ENCODE data around the gene GSTO1.
A peak's percentile ranks its signal among the peaks of the same experiment; 100 is the strongest.

GSTO1 gene

DNA sequence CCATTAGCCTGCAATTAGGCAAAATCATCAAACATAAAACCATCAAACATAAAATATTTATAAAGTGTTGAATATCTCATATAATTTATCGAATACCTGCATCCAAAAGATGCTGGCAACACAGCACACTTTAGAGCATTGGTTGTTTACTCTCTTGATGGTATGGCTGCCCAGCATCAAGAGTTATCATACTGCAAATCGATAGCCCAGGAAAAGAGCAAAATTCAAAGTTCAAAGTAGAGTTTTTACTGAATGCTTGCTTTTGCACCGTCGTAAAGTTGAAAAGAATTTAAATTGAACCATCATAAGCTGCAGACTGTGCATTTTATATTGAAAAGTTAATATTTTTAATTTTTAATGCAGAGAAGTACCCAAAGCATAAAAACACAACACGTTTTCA, 10.1 kb downstream of the GSTO1 start:
- H3K9ac ChIP-seq (ENCODE audit: low read length), result no peak overlapping the region
- no peak overlapping the region for H3K4me3 ChIP-seq (ENCODE audit: low read depth in 1 of 2, low read length in 2 of 2)
- H3K27ac ChIP-seq (ENCODE audit: low read depth, low read length), result no peak overlapping the region
- no peaks in the 10 kb centered on the region for H3K27me3 ChIP-seq (ENCODE audit: control insufficient read depth in 1 of 2, insufficient read depth in 2 of 2, low read length in 2 of 2)
- H3K36me3 ChIP-seq (ENCODE audit: insufficient read depth, low read length), result peaks cover 49% of the 10 kb centered on the region
- H3K9me3 ChIP-seq (ENCODE audit: low read length), result no peaks in the 10 kb centered on the region
- H3K4me1 ChIP-seq (ENCODE audit: insufficient read depth, low read length), result peaks cover 19% of the 10 kb centered on the region

DNA sequence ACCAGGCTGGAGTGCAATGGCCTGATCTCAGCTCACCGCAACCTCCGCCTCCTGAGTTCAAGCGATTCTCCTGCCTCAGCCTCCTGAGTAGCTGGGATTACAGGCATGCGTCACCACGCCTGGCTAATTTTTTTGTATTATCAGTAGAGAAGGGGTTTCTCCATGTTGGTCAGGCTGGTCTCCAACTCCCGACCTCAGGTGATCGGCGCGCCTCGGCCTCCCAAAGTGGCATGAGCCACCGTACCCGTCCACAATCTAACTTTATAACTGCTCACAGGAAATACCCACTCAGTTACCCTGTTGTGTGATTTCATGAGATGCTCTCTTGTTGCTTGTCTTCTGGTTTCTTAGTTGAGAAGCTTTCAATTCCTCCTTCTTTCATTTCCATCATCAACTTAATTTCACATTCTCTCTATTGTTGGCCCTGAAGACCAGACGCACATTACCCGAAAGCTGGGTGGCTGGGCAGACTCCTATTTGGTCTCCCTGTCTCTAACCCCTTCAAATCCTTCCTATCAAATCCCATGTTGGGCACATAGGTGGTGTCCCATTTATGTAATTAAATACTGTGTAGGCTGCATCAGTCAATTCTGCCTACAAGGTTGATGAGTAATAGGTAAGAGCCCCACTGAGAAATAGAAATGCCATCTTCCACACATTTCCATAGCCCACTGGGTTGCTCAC, 13.2 kb downstream of the GSTO1 start:
- peaks cover 19% of the 10 kb centered on the region for H3K36me3 ChIP-seq (ENCODE audit: insufficient read depth, low read length)
- peaks cover 12% of the 10 kb centered on the region for H3K4me1 ChIP-seq (ENCODE audit: insufficient read depth, low read length)
- H3K9me3 ChIP-seq (ENCODE audit: low read length), result no peaks in the 10 kb centered on the region
- peak overlapping the region; percentile 71 for H3K9ac ChIP-seq (ENCODE audit: low read length)
- H3K27me3 ChIP-seq (ENCODE audit: control insufficient read depth in 1 of 2, insufficient read depth in 2 of 2, low read length in 2 of 2), result no peaks in the 10 kb centered on the region
- peak overlapping the region in 1 of 2 donors; percentile 85 for H3K4me3 ChIP-seq (ENCODE audit: low read depth in 1 of 2, low read length in 2 of 2)
- H3K27ac ChIP-seq (ENCODE audit: low read depth, low read length), result no peak overlapping the region

DNA sequence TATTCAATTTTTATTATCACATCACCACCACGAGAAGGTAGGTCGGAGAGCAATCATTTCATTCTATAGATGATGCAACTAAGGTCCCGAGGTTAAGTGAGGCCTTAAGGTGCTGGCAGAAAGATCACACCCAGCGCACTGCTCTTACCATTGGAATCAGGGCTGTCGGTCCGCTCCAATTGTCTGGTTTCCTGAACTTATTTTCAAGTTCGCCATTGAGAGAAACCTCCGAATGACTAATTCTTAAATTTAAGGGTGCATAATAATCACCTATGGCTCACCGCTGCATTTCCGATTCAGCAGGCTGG, 13.7 kb downstream of the GSTO1 start:
- Histone ChIP-seq H3K36me3 (ENCODE audit: insufficient read depth, low read length) (peaks cover 14% of the 10 kb centered on the region), H3K4me3 (ENCODE audit: low read depth in 1 of 2, low read length in 2 of 2) (peak overlapping the region; percentile 85 to 96), H3K9me3 (ENCODE audit: low read length) (no peaks in the 10 kb centered on the region), H3K4me1 (ENCODE audit: insufficient read depth, low read length) (peaks cover 12% of the 10 kb centered on the region), H3K9ac (ENCODE audit: low read length) (peak overlapping the region; percentile 71), H3K27ac (ENCODE audit: low read depth, low read length) (peak overlapping the region; percentile 94), H3K27me3 (ENCODE audit: control insufficient read depth in 1 of 2, insufficient read depth in 2 of 2, low read length in 2 of 2) (no peaks in the 10 kb centered on the region)

- H3K4me1 ChIP-seq (ENCODE audit: insufficient read depth, low read length), result peaks cover 12% of the 10 kb centered on the region
- no peaks in the 10 kb centered on the region for H3K9me3 ChIP-seq (ENCODE audit: low read length)
- H3K9ac ChIP-seq (ENCODE audit: low read length), result peak within 1 kb of the TSS; percentile 77
- H3K36me3 ChIP-seq (ENCODE audit: insufficient read depth, low read length), result peaks cover 11% of the 10 kb centered on the region
- H3K27ac ChIP-seq (ENCODE audit: low read depth, low read length), result peak within 1 kb of the TSS; percentile 94
- peak within 1 kb of the TSS; percentile 85 to 96 for H3K4me3 ChIP-seq (ENCODE audit: low read depth in 1 of 2, low read length in 2 of 2)
- H3K27me3 ChIP-seq (ENCODE audit: control insufficient read depth in 1 of 2, insufficient read depth in 2 of 2, low read length in 2 of 2), result peaks cover 0 to 2% of the 10 kb centered on the region in 2 donors
Measured at GRCh38 chr10:104268713-104269645, 14.3 kb downstream of the GSTO1 start, which contains the start of gene GSTO2. Gene GSTO2 (plus strand): TSS chr10:104269184. CDS start chr10:104274916, 5,732 bp downstream.

- Histone ChIP-seq H3K9ac (ENCODE audit: low read length) (no peak overlapping the region), H3K27ac (ENCODE audit: low read depth, low read length) (no peak overlapping the region), H3K27me3 (ENCODE audit: control insufficient read depth in 1 of 2, insufficient read depth in 2 of 2, low read length in 2 of 2) (peaks cover 7 to 18% of the 10 kb centered on the region in 2 donors), H3K9me3 (ENCODE audit: low read length) (no peaks in the 10 kb centered on the region), H3K36me3 (ENCODE audit: insufficient read depth, low read length) (no peaks in the 10 kb centered on the region), H3K4me3 (ENCODE audit: low read depth in 1 of 2, low read length in 2 of 2) (no peak overlapping the region), H3K4me1 (ENCODE audit: insufficient read depth, low read length) (peaks cover 12% of the 10 kb centered on the region)
Measured at GRCh38 chr10:104273286-104273685, 18.6 kb downstream of the GSTO1 start.

DNA sequence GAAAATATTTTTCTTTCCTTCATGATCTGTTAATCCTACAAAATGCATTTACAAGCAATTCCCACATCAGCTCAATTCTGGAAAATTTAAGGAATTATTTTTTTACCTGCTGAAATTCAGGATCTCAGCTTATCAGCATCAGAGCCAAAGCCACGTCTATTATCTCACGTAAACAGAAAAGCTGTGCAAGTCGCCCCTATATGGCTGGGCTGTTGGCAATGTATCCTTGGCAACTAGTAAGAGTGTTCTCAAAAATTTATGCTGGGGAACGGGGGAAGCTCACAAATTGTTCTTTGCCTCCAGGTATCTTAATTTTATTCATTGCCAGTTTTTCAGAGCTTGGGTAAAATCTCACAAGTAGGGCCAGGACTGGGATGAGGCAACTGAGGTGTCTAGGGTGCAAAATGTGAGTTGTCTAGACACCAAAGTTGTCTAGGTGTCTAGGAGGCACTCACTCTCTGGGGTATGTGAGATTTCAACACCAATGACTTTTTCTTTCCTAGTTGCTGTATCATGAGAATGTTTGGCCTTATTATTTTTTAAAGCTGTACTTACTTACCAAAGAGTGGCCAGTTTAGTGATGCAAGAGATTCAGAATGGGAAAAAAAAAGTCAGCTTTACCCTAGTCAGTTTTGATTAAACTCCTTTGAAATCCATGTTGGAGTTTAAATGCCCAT, 19.3 kb downstream of the GSTO1 start:
- Histone ChIP-seq H3K27ac (ENCODE audit: low read depth, low read length) (no peak overlapping the region), H3K4me1 (ENCODE audit: insufficient read depth, low read length) (peaks cover 11% of the 10 kb centered on the region), H3K9ac (ENCODE audit: low read length) (no peak overlapping the region), H3K36me3 (ENCODE audit: insufficient read depth, low read length) (no peaks in the 10 kb centered on the region), H3K27me3 (ENCODE audit: control insufficient read depth in 1 of 2, insufficient read depth in 2 of 2, low read length in 2 of 2) (peaks cover 7 to 18% of the 10 kb centered on the region in 2 donors), H3K9me3 (ENCODE audit: low read length) (no peaks in the 10 kb centered on the region), H3K4me3 (ENCODE audit: low read depth in 1 of 2, low read length in 2 of 2) (no peak overlapping the region)

DNA sequence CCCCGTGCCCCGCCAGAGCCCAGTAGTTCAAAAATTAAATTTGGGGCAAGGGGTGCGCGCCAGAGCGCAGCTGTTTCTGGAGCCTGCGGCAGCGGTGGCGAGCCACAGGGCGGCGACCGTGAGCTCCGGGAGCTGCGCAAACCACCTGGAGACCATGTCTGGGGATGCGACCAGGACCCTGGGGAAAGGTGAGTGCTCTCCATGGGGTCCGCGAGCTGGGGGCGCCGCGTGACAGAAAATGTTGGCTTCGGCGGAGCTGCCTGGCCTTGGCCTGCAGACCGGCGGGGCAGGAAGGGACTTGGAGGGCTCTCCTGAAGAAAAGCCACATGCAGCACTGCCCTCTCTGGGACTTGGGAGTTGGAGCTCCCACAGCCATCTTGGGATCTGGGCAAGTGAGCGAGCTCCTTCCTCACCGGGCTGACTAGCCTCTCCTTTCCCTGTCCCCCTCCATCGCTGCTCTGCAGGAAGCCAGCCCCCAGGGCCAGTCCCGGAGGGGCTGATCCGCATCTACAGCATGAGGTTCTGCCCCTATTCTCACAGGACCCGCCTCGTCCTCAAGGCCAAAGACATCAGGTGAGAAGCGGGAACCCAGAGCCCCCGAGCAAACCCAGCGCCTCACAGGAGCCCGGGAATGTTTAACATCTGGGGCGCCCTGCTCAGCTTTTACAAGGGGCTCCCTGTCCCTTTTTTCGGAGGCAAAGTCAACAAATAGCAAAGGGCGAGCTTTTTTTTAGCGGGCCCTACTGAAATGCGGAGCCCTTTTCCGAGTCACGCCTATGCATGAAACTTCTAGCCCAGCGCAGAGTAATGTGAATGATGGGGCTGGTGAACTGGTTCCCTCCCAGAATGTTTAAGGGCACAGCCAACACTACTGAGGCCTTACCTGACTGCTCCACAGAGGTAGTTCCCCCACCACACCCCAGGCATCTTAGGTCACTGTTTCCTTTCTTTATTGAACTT, 20.4 kb downstream of the GSTO1 start:
- Histone ChIP-seq H3K36me3 (ENCODE audit: insufficient read depth, low read length) (no peaks in the 10 kb centered on the region), H3K4me3 (ENCODE audit: low read depth in 1 of 2, low read length in 2 of 2) (no peak overlapping the region), H3K27ac (ENCODE audit: low read depth, low read length) (no peak overlapping the region), H3K27me3 (ENCODE audit: control insufficient read depth in 1 of 2, insufficient read depth in 2 of 2, low read length in 2 of 2) (peaks cover 7 to 18% of the 10 kb centered on the region in 2 donors), H3K9ac (ENCODE audit: low read length) (no peak overlapping the region), H3K9me3 (ENCODE audit: low read length) (no peaks in the 10 kb centered on the region), H3K4me1 (ENCODE audit: insufficient read depth, low read length) (peaks cover 5% of the 10 kb centered on the region)

GRCh38 chr10:104276192-104276591, 21.5 kb downstream of the GSTO1 start:
- Histone ChIP-seq H3K36me3 (ENCODE audit: insufficient read depth, low read length) (no peaks in the 10 kb centered on the region), H3K27ac (ENCODE audit: low read depth, low read length) (no peak overlapping the region), H3K4me3 (ENCODE audit: low read depth in 1 of 2, low read length in 2 of 2) (no peak overlapping the region), H3K4me1 (ENCODE audit: insufficient read depth, low read length) (peaks cover 5% of the 10 kb centered on the region), H3K9me3 (ENCODE audit: low read length) (no peaks in the 10 kb centered on the region), H3K27me3 (ENCODE audit: control insufficient read depth in 1 of 2, insufficient read depth in 2 of 2, low read length in 2 of 2) (peaks cover 7 to 18% of the 10 kb centered on the region in 2 donors), H3K9ac (ENCODE audit: low read length) (no peak overlapping the region)

GRCh38 chr10:104277785-104278184, 23.1 kb downstream of the GSTO1 start:
- Histone ChIP-seq H3K36me3 (ENCODE audit: insufficient read depth, low read length) (no peaks in the 10 kb centered on the region), H3K4me1 (ENCODE audit: insufficient read depth, low read length) (peaks cover 5% of the 10 kb centered on the region)

DNA sequence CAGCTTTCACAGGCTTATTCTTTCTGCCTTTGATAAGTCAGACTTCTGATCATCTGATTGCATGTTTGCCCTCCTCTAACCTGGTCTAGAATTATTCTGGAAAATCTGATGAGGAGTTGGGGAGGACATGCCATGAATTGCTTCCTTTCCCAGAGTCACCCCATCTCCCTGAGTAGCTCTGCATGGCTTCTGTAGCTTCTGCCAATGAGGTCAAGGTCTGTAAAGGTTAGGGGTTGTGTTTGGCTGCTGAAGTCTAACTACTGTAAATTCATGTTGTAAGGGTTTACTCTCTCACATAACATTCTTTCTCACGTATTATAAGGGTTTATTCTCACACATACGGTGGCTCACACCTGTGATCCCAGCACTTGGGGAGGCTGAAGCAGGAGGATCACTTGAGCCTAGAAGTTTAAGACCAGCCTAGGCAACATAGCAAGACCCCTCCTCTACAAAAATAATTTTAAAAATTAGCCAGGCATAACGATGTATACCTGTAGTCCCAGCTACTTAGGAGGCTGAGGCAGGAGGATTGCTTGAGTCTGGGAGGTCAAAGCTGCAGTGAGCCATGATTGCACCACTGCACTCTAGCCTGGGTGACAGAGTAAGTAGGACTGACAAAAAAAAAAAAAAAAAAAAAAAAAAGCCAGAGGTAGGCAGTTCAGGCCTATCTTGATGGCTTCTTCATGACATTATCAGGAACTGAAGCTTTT, 25.0 kb downstream of the GSTO1 start:
- Histone ChIP-seq H3K9ac (ENCODE audit: low read length) (no peak overlapping the region), H3K4me3 (ENCODE audit: low read depth in 1 of 2, low read length in 2 of 2) (no peak overlapping the region), H3K9me3 (ENCODE audit: low read length) (no peaks in the 10 kb centered on the region), H3K27me3 (ENCODE audit: control insufficient read depth in 1 of 2, insufficient read depth in 2 of 2, low read length in 2 of 2) (peaks cover 0 to 13% of the 10 kb centered on the region in 2 donors), H3K4me1 (ENCODE audit: insufficient read depth, low read length) (peaks cover 4% of the 10 kb centered on the region), H3K27ac (ENCODE audit: low read depth, low read length) (no peak overlapping the region), H3K36me3 (ENCODE audit: insufficient read depth, low read length) (no peaks in the 10 kb centered on the region)

More at GRCh38 chr10:104277785-104278184, 23.1 kb downstream of the GSTO1 start:
- H3K9me3 ChIP-seq (ENCODE audit: low read length), result no peaks in the 10 kb centered on the region
- no peak overlapping the region for H3K4me3 ChIP-seq (ENCODE audit: low read depth in 1 of 2, low read length in 2 of 2)
- H3K27me3 ChIP-seq (ENCODE audit: control insufficient read depth in 1 of 2, insufficient read depth in 2 of 2, low read length in 2 of 2), result peaks cover 7 to 18% of the 10 kb centered on the region in 2 donors
- H3K9ac ChIP-seq (ENCODE audit: low read length), result no peak overlapping the region
- H3K27ac ChIP-seq (ENCODE audit: low read depth, low read length), result no peak overlapping the region

All from muscle layer of colon (tissue), 2 donors.